Measurements from ENCODE around the gene FXR1. TPM values are rescaled to one million over a fixed set of nuclear protein-coding genes. Genes with fewer than 3 reads are reported as not detected.
"Not testable (repeated sequence)": the region's sequence is repeated elsewhere in the genome, so short reads cannot be mapped to it uniquely, and the experiment has no call there.

The FXR1 gene
- total RNA-seq, 1 donor from 2014 or later = 285 TPM

GRCh38 chr3:180987344-180987743 lies 74.9 kb downstream of the FXR1 start:
- DNase-seq (no peak), ATAC-seq (ENCODE audit: poor library complexity) (no peak)
- intact Hi-C loops (cut with DNase I) = loop anchor here (10.0 kb wide), 1 partner anchor 73 kb away; the partner anchor contains the start of gene FXR1

DNA sequence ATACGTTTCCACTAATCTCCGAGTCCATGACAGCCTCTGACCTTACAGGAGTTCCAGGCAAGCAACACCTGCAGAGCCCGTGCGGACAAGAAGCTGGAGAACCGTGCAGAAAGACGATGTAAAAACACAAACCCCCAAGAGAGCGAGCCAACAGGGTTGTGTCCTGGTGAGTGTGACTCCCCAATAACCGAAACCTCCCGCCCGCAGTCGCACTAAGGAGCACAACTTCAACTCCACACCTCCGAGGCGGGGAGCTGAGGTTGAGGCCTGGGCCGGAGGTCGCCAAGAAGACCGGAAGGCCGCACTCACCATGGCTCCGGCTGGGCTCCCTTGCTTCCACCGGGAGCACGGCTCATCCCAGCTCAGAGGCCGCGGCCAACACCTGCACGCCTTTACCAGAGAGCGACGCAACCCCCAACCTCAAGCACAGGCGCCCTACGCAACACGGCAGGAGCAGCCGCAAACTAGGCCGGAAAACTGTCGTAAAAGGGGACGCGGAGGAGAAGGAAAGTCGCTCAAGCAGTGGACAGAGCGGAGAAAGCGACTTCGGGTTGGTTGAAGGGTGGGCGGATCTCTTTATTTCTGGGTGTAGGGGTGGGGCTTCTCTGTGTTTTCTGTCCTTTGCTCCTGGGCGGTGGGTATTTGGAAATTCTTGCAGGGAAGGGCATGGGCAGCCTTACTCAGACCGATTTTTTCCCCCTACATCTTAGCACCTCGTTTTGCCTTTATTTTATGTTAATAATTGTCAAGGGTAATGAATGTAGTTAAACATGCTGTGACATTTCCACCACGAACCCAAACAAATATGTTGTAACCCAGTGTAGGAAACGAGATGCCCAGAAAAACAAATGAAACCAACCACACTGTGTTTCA lies 77.1 kb downstream of the FXR1 start, which contains the start of gene DNAJC19:
Gene DNAJC19 (minus strand): TSS at position 446 of the 873 bp plus-strand sequence. CDS start 134 bp downstream, at position 312.
- ATAC-seq (ENCODE audit: poor library complexity) (peak; percentile 99), DNase-seq (peak; percentile 93)
- intact Hi-C loops (cut with DNase I) = loop anchor here (10.0 kb wide), 1 partner anchor 75 kb away; the partner anchor contains the start of gene FXR1

DNA sequence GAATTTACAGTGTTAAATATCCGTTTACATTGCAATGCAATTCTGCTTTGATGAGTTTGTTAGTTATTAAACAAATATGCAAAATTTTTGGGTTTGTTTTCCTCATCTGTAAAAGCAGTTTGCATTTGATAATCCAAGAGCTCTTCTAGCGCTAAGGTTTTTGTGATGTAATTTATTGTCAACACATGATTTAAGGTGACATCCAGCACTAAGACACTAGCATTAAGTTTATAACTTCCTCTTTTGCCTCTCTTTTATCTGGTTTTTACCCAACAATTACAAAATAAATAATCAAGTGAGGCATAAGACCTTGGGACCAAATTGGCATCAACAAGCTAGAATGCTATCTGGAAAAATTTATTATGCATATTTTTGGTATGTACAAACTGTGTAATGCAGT lies 78.0 kb downstream of the FXR1 start:
- DNase-seq (no peak), ATAC-seq (ENCODE audit: poor library complexity) (no peak)
- intact Hi-C loops (cut with DNase I) = no loop called here

DNA sequence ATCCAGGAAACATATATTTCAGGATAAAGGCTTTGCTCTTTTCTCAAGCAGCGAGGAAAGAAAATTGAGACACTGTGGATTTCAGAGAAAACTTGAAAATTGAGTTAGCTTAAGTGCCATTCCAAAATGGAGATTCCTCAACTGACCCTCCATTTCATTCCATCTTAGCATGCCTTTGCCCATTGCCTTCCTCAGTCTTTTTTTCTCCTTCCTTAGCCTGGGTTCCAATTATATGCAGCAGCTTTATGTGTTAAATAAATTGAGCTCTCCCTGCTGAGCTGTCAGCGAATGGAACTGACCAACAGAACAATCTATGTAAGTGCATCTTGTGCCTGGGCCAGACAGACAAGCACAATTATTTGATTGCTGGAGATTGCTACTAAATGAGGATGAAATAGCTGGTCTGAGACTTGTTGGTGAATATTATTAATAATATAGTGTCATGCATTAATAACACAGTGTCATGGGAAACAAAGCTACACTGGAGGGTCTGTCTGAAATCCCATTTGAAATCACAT lies 84.0 kb downstream of the FXR1 start:
- intact Hi-C loops (cut with DNase I) = no loop called here
- DNase-seq (no peak), ATAC-seq (ENCODE audit: poor library complexity) (no peak)

- DNase-seq; ATAC-seq (ENCODE audit: poor library complexity); intact Hi-C loops (cut with DNase I): not testable (repeated sequence)
These were observed 89.9 kb downstream of the FXR1 start for GRCh38 chr3:181002331-181002730.

DNA sequence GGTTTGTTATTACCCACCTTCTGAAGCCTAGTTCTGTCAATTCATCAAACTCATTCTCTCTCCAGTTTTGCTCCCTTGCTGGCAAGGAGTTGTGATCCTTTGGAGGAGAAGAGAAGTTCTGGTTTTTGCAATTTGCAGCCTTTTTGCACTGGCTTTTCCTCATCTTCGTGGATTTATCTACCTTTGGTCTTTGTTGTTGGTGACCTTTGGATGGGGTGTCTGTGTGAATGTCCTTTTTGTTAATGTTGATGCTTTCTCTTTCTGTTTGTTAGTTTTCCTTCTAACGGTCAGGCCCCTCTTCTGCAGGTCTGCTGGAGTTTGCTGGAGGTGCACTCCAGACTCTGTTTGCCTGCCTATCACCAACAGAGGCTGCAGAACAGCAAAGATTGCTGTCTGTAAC lies 91.0 kb downstream of the FXR1 start:
- intact Hi-C loops (cut with DNase I); DNase-seq; ATAC-seq (ENCODE audit: poor library complexity): not testable (repeated sequence)

DNA sequence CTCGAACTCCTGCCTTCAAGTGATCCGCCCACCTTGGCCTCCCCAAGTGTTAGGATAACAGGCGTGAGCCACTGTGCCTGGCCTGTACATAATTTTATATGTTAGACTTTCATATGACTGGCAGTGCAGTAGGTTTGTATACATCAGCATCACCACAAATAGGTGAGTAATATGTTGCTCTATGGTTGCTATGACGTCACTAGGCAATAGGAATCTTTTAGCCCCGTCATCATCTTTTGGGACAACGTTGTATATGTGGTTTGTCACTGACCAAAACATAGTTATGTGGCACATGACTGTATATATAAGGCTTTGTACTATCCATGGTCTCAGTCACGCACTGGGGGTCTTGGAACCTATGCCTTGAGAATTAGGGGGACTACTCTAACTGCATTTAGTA lies 94.1 kb downstream of the FXR1 start:
- intact Hi-C loops (cut with DNase I) = no loop called here
- DNase-seq = no peak
- ATAC-seq (ENCODE audit: poor library complexity) = no peak

DNA sequence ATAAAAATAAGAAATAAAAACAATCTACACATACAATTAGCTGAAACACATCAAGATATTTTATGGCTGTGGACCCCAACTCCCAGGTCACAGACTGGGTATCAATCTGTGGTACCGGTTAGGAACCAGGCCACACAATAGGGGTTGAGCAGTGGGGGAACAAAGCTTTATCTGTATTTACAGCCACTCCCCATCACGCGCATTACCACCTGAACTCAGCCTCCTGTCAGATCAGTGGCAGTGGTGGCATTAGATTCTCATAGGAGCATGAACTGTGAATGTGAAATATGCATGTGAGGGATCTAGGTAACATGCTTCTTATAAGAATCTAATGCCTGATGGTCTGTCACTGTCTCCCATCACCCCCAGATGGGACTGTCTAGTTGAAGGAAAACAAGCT lies 94.8 kb downstream of the FXR1 start:
- no peak for DNase-seq
- ATAC-seq (ENCODE audit: poor library complexity) = no peak
- intact Hi-C loops (cut with DNase I) = no loop called here

GRCh38 chr3:181008796-181009195 lies 96.3 kb downstream of the FXR1 start:
- intact Hi-C loops (cut with DNase I) = no loop called here
- no peak for DNase-seq
- ATAC-seq (ENCODE audit: poor library complexity) = no peak

GRCh38 chr3:181009225-181009624 lies 96.8 kb downstream of the FXR1 start:
- intact Hi-C loops (cut with DNase I) = no loop called here
- DNase-seq (no peak), ATAC-seq (ENCODE audit: poor library complexity) (no peak)

DNA sequence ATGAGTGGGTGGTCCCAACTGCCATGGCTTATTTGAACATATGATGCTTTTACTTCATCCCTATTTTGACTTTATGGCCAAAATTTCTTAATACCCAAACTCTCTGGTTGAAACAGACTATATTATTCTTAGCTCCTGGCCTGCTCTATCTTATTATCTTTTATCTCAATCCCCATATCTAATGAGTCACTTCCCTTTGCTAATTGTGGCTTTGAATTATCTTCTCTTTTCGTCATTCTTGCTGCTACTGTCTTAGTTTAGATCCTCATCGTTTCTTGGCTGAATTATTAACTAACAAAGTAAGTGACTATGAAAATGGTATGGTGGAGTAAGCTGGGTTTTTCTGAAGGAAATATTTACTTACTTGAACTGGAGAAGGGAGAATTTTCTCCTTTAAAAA lies 105.2 kb downstream of the FXR1 start:
- no peak for DNase-seq
- intact Hi-C loops (cut with DNase I) = no loop called here
- no peak for ATAC-seq (ENCODE audit: poor library complexity)

GRCh38 chr3:181025204-181025603 lies 112.7 kb downstream of the FXR1 start:
- intact Hi-C loops (cut with DNase I) = no loop called here
- ATAC-seq (ENCODE audit: poor library complexity) = no peak
- DNase-seq = no peak

DNA sequence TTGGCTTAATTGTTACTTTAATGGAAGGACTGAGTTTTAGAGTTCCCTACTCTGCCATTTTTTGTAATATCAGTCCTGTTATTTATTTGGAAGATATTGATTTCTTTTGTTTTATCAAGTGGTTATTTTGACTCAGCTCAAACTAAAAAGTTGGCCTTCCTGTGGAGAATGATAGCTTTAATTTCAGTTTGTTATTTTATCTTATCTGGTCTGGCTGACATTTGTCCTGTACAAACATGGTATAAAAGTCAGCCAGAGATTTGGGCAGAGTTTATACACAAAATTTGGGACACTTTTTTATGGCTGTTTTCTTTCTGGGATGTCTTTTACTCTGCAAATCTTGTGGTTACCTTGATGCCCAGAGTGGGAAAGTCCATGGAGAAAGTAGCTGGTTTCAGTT lies 118.5 kb downstream of the FXR1 start:
- intact Hi-C loops (cut with DNase I) = no loop called here
- ATAC-seq (ENCODE audit: poor library complexity) = no peak
- no peak for DNase-seq

Other genes with a start within 250 kb of the FXR1 start
- not detected for gene CCDC39, start 233.2 kb upstream of the FXR1 start, total RNA-seq
- 122 TPM for gene DNAJC19, start 77.1 kb downstream of the FXR1 start, total RNA-seq

Data from Right ventricle myocardium superior (tissue), 1 donor.